ACHN (cell line): ENCODE measurements around the gene GARIN5A.

Experiments
- DNase-seq: peaks from one replicate; pipeline ENCODE4 v3.0.0-alpha.2; 2015
- in situ Hi-C: cut with HindIII; loops from 2 replicates; pipeline ENCODE4 v1.10.0; 2017; ENCODE audit warnings: low sequenced_read_pairs, low pct_ligation_motif_present, low pct_unique_long_range_greater_than_20kb

GARIN5A gene

DNA sequence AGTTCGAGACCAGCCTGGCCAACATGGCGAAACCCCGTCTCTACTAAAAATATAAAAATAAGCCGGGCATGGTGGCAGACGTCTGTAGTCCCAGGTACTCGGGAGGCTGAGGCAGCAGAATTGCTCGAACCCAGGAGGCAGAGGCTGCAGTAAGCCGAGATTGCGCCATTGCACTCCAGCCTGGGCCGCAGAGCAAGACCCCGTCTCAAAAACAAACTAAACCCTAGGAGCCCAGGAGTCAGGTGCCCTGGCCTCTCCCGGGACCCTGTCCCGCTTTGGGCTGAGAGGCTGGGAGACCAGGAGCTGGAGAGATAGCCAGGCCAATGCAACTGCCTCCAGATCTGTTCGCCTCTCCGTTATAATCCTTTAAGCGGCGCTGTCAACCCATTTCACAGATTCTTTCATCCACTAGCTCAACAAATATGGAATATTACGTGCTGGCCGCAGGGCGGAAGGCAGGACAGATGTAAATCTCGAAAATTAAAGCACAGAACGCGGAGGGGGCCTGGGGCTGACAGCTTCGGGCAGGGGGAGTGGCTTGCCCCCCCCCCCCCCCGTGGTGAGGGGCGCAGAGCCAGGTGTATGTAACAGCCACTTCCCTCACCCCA lies 49.2 kb downstream of the GARIN5A start:
- in situ Hi-C loops, result no loop called here
- no peak for DNase-seq

GRCh38 chr19:50425581-50425980 lies 51.1 kb downstream of the GARIN5A start:
- DNase-seq, result no peak
- in situ Hi-C loops, result no loop called here

- in situ Hi-C loops, result no loop called here
- DNase-seq, result no peak
Observed at GRCh38 chr19:50423279-50424113, 53.2 kb downstream of the GARIN5A start.

DNA sequence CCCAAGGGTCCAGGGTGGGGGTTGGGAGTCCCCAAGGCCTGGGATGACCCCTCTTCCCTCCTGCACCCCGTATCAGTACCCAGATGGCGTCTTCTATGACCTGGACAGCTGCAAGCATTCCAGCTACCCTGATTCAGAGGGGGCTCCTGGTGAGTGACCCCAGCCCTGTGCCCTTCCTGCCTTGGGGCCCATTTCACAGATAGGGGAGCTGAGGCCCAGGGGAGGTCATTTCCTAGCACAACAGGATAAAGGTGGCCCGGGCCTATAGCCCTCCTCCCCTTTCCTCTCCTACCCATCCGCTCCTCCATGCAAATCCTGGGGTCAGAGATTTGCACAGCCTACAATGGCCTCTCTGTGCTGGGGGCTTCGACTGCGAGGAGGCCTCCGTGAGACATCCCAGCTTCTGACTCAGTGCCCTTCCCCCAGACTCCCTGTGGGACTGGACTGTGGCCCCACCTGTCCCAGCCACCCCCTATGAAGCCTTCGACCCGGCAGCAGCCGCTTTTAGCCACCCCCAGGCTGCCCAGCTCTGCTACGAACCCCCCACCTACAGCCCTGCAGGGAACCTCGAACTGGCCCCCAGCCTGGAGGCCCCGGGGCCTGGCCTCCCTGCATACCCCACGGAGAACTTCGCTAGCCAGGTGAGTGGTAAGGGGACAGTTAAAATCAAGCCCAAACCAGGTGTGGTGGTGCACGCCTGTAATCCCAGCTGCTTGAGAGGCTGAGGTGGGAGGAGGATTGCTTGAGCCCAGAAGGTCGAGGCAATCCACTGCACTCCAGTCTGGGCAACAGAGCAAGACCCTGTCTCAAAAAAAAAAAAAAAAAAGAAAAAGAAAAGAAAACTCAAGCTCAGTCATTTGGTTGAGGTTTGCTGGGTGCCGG lies 54.0 kb downstream of the GARIN5A start:
- in situ Hi-C loops, result no loop called here
- no peak for DNase-seq

DNA sequence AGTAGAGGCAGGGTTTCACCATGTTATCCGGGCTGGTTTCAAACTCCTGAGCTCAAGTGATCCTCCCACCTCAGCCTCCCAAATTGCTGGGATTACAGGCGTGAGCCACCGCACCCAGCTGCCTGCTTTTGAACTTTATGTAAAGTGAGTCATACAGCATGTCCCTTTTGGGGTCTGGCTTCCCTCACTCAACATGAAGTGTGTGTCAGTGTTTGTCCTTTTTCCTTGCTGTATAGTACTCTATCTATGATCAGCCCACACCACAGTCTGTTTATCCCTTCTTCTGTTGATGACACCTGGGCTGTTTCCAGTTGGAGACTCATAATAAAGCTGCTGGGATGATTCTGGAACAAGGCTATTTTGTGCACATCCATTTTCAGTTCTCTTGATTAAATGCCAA lies 55.8 kb downstream of the GARIN5A start:
- DNase-seq, result no peak
- in situ Hi-C loops, result no loop called here

GRCh38 chr19:50420127-50420526 lies 56.5 kb downstream of the GARIN5A start:
- DNase-seq, result no peak
- in situ Hi-C loops, result no loop called here

GRCh38 chr19:50419580-50420035 lies 57.0 kb downstream of the GARIN5A start:
- no peak for DNase-seq
- in situ Hi-C loops, result no loop called here

DNA sequence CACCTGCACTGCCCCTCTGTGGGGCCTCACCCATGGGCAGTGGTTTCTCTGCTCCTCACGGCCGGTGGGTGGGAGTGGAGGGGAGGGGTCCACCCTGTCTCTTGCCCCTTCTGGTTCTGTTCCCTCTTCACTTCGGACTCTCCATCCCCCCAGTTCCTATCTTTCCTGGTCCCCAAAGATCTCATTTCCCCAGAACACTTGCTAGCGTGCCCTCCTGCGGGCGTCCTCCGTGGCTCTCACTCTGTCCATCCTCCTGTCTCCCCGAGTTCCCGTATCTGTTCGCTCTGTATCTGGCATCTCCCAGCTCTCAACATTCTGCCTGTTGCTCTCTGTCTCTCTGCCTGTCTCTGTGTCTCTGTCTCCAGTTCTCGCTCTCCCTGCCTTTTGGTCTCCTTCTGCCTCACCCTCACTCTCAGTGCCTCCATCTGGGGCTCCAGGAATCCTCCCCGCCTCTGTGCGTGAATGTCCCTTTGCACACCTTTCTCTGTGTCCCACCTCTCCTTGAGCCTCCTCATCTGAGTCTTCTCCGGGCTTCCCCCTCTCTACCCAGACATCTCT lies 57.5 kb downstream of the GARIN5A start:
- DNase-seq, result no peak
- in situ Hi-C loops, result no loop called here

GRCh38 chr19:50418176-50419021 lies 58.2 kb downstream of the GARIN5A start, which contains the start of gene SPIB:
TSS of gene SPIB (plus strand) at chr19:50418938. CDS start at chr19:50418963, 25 bp downstream.
- in situ Hi-C loops, result no loop called here
- no peak for DNase-seq

- DNase-seq, result no peak
- in situ Hi-C loops, result no loop called here
Observed at GRCh38 chr19:50417111-50418081, 59.3 kb downstream of the GARIN5A start.
